NCI-H2196 (cell line): Measurements from ENCODE around the gene SSBP2.

Experiments used
- DNase-seq: peaks from one replicate; lab custom pipeline; 2025; ENCODE audit not compliant: unreplicated experiment; lab: John Stamatoyannopoulos, UW

The SSBP2 gene

GRCh38 chr5:81397176-81397575 lies 353.7 kb downstream of the SSBP2 start:
- no peak for DNase-seq

GRCh38 chr5:81395262-81395661 lies 355.6 kb downstream of the SSBP2 start:
- no peak for DNase-seq

GRCh38 chr5:81393783-81394718 lies 356.8 kb downstream of the SSBP2 start, which contains the start of gene ACOT12:
Gene ACOT12, minus strand, starts transcription at chr5:81394134. Its CDS starts 20 bp downstream, at chr5:81394114.
- DNase-seq, result no peak

- no peak for DNase-seq
Observed at GRCh38 chr5:81393430-81393782, 357.5 kb downstream of the SSBP2 start.

GRCh38 chr5:81389025-81389424 lies 361.9 kb downstream of the SSBP2 start:
- DNase-seq, result no peak

GRCh38 chr5:81388169-81388568 lies 362.7 kb downstream of the SSBP2 start:
- no peak for DNase-seq

- DNase-seq, result no peak
Observed at GRCh38 chr5:81383867-81384266, 367.0 kb downstream of the SSBP2 start.

- DNase-seq, result no peak
Observed at GRCh38 chr5:81371354-81371876, 379.5 kb downstream of the SSBP2 start.

- DNase-seq, result no peak
Observed at GRCh38 chr5:81370912-81371311, 380.0 kb downstream of the SSBP2 start.

- no peak for DNase-seq
Observed at GRCh38 chr5:81365541-81365940, 385.4 kb downstream of the SSBP2 start.

GRCh38 chr5:81363093-81363871 lies 387.6 kb downstream of the SSBP2 start:
- DNase-seq, result no peak
